Measurements from ENCODE around the gene PHACTR3.

Gene PHACTR3

GRCh38 chr20:59724457-59725366 is 120.4 kb downstream of the PHACTR3 start:
- no peak overlapping the region for H3K4me3 ChIP-seq (ENCODE audit: low read depth, low read length)
- TF ChIP-seq CTCF (IDR thresholded peaks at IDR 0.05; ENCODE audit: insufficient read depth, low read depth, low read length, missing control alignments), result no peak
- DNase-seq (ENCODE audit: low read depth), result no peak

- no peak for TF ChIP-seq CTCF (IDR thresholded peaks at IDR 0.05; ENCODE audit: insufficient read depth, low read depth, low read length, missing control alignments)
- no peak overlapping the region for H3K4me3 ChIP-seq (ENCODE audit: low read depth, low read length)
- DNase-seq (ENCODE audit: low read depth), result no peak
These were observed 121.3 kb downstream of the PHACTR3 start for GRCh38 chr20:59725476-59726280.

GRCh38 chr20:59726281-59726595 is 121.9 kb downstream of the PHACTR3 start:
- no peak for TF ChIP-seq CTCF (IDR thresholded peaks at IDR 0.05; ENCODE audit: insufficient read depth, low read depth, low read length, missing control alignments)
- H3K4me3 ChIP-seq (ENCODE audit: low read depth, low read length), result no peak overlapping the region
- no peak for DNase-seq (ENCODE audit: low read depth)

GRCh38 chr20:59728722-59729430 is 124.5 kb downstream of the PHACTR3 start:
- DNase-seq (ENCODE audit: low read depth), result no peak
- no peak overlapping the region for H3K4me3 ChIP-seq (ENCODE audit: low read depth, low read length)
- no peak for TF ChIP-seq CTCF (IDR thresholded peaks at IDR 0.05; ENCODE audit: insufficient read depth, low read depth, low read length, missing control alignments)

GRCh38 chr20:59729506-59729905 is 125.2 kb downstream of the PHACTR3 start:
- DNase-seq (ENCODE audit: low read depth), result no peak
- H3K4me3 ChIP-seq (ENCODE audit: low read depth, low read length), result no peak overlapping the region
- no peak for TF ChIP-seq CTCF (IDR thresholded peaks at IDR 0.05; ENCODE audit: insufficient read depth, low read depth, low read length, missing control alignments)

GRCh38 chr20:59730722-59731121 is 126.4 kb downstream of the PHACTR3 start:
- no peak for DNase-seq (ENCODE audit: low read depth)
- H3K4me3 ChIP-seq (ENCODE audit: low read depth, low read length), result no peak overlapping the region
- TF ChIP-seq CTCF (IDR thresholded peaks at IDR 0.05; ENCODE audit: insufficient read depth, low read depth, low read length, missing control alignments), result no peak
